ENCODE data around the gene CAPRIN1. TPM values are rescaled to one million over a fixed set of nuclear protein-coding genes. Genes with fewer than 3 reads are reported as not detected.

Gene CAPRIN1
- total RNA-seq, 1 donor: 240 TPM

GRCh38 chr11:34021977-34022735 lies 29.4 kb upstream of the CAPRIN1 start:
- no peak for TF ChIP-seq CTCF (IDR thresholded peaks at IDR 0.05; ENCODE audit: insufficient read depth, low read depth, low read length)
- no peak for DNase-seq (ENCODE audit: low read depth)
- H3K4me3 ChIP-seq (ENCODE audit: low read depth, low read length): no peak overlapping the region

- TF ChIP-seq CTCF (IDR thresholded peaks at IDR 0.05; ENCODE audit: insufficient read depth, low read depth, low read length): no peak
- no peak overlapping the region for H3K4me3 ChIP-seq (ENCODE audit: low read depth, low read length)
- no peak for DNase-seq (ENCODE audit: low read depth)
Observed at GRCh38 chr11:34026432-34026831, 25.1 kb upstream of the CAPRIN1 start.

- DNase-seq (ENCODE audit: low read depth): no peak
- no peak for TF ChIP-seq CTCF (IDR thresholded peaks at IDR 0.05; ENCODE audit: insufficient read depth, low read depth, low read length)
- H3K4me3 ChIP-seq (ENCODE audit: low read depth, low read length): no peak overlapping the region
Observed at GRCh38 chr11:34027516-34028408, 23.8 kb upstream of the CAPRIN1 start.

GRCh38 chr11:34028425-34028824 lies 23.1 kb upstream of the CAPRIN1 start:
- H3K4me3 ChIP-seq (ENCODE audit: low read depth, low read length): no peak overlapping the region
- DNase-seq (ENCODE audit: low read depth): no peak
- no peak for TF ChIP-seq CTCF (IDR thresholded peaks at IDR 0.05; ENCODE audit: insufficient read depth, low read depth, low read length)

DNA sequence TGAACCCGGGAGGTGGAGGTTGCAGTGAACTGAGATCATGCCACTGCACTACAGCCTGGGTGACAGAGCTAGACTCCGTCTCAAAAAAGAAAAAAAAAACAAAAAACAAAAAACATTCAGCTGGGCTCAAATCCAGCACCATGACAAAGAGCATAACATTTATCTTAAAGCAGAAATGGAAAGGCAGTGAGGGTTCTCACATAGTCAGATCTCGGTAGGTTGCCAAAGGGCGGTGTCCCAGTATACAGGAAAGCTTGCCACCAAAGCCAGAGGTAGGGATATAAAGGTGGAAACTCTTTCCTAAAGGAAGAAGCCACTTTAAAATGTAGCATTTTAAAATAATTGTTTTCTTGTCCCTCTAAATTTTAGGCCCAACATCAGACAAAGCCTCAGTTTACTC lies 22.4 kb upstream of the CAPRIN1 start:
- no peak overlapping the region for H3K4me3 ChIP-seq (ENCODE audit: low read depth, low read length)
- no peak for DNase-seq (ENCODE audit: low read depth)
- no peak for TF ChIP-seq CTCF (IDR thresholded peaks at IDR 0.05; ENCODE audit: insufficient read depth, low read depth, low read length)

- no peak overlapping the region for H3K4me3 ChIP-seq (ENCODE audit: low read depth, low read length)
- DNase-seq (ENCODE audit: low read depth): no peak
- no peak for TF ChIP-seq CTCF (IDR thresholded peaks at IDR 0.05; ENCODE audit: insufficient read depth, low read depth, low read length)
Observed at GRCh38 chr11:34030382-34030781, 21.1 kb upstream of the CAPRIN1 start.
